ENCODE data around the gene RFWD3. TPM values are rescaled to one million over a fixed set of nuclear protein-coding genes. Genes with fewer than 3 reads are reported as not detected.

The RFWD3 gene
- total and polyA plus RNA-seq, 2 of the 4 experiments (the other 2 are of a cell fraction) = 16.7 to 27.6 TPM

- Histone ChIP-seq H3K4me2 (ENCODE audit: low read depth, low read length) (no peak overlapping the region), H3K79me1 (ENCODE audit: low read depth in 1 of 2, low read length in 2 of 2) (peaks cover 33 to 62% of the 10 kb centered on the region in 2 experiments), H3K9me1 (ENCODE audit: insufficient read depth, low read length) (peaks cover 8% of the 10 kb centered on the region; the same call in 1 of the 2 replicates), H2BK15ac (ENCODE audit: low read depth, low read length) (no peak overlapping the region), H3K56ac (ENCODE audit: extremely low read depth, insufficient read depth, low read length) (no peak overlapping the region), H2BK20ac (ENCODE audit: low read depth, low read length) (no peak overlapping the region), H3K36me3 (ENCODE audit: control insufficient read depth, insufficient read depth, low read length) (no peaks in the 10 kb centered on the region), H2AK9ac (replicated peaks; ENCODE audit: low read depth, low read length, poor library complexity) (no peak overlapping the region), H3K27me3 (ENCODE audit: control insufficient read depth, insufficient read depth, low read length) (no peaks in the 10 kb centered on the region), H2BK120ac (ENCODE audit: low read depth, low read length) (no peak overlapping the region), H3K27ac (ENCODE audit: insufficient read depth, low read length) (no peak overlapping the region), H3K18ac (ENCODE audit: low read depth, low read length) (no peak overlapping the region), H3K23ac (ENCODE audit: low read depth, low read length) (no peak overlapping the region), H4K91ac (ENCODE audit: insufficient read depth, low read depth, low read length) (no peak overlapping the region), H2AK5ac (ENCODE audit: low read depth, low read length) (no peak overlapping the region), H4K8ac (ENCODE audit: low read depth in 2 of 2, low read length in 2 of 2) (no peak overlapping the region), H3K9me3 (ENCODE audit: control insufficient read depth, insufficient read depth, low read length) (no peaks in the 10 kb centered on the region), H3K9ac (ENCODE audit: low read depth, low read length) (no peak overlapping the region), H4K20me1 (ENCODE audit: insufficient read depth, low read length) (peaks cover 48% of the 10 kb centered on the region), H3K4me3 (ENCODE audit: insufficient read depth, low read depth, low read length) (no peak overlapping the region), H4K5ac (ENCODE audit: low read depth, low read length) (no peak overlapping the region), H3K4me1 (ENCODE audit: control insufficient read depth, insufficient read depth, low read length) (peaks cover 5% of the 10 kb centered on the region), H2BK5ac (ENCODE audit: low read depth, low read length, poor library complexity, severe bottlenecking) (no peak overlapping the region), H3K14ac (replicated peaks; ENCODE audit: low read depth, low read length) (no peak overlapping the region), H3K4ac (ENCODE audit: low read depth, low read length) (no peak overlapping the region), H2AFZ (replicated peaks; ENCODE audit: low read length, poor library complexity) (no peak overlapping the region)
- no CpG with 5 or more reads among the region's 6 CpGs for WGBS, 2 experiments (ENCODE audit: extremely low coverage in 2 of 2, insufficient read length in 1 of 2)
- in situ Hi-C loops (cut with MboI; ENCODE audit: low sequenced_read_pairs) (no loop called here), intact Hi-C loops (cut with micrococcal nuclease) (no loop called here), dilution Hi-C loops (cut with HindIII; ENCODE audit: low sequenced_read_pairs, unreplicated experiment) (no loop called here)
- ATAC-seq (ENCODE audit: low read depth) (no peak), DNase-seq (no peak)
- TF ChIP-seq RCOR1 (IDR thresholded peaks at IDR 0.05; ENCODE audit: insufficient replicate concordance, low read length) (no peak), MAZ (IDR thresholded peaks at IDR 0.05; ENCODE audit: borderline replicate concordance, low read depth, low read length) (no peak), CEBPB (IDR thresholded peaks at IDR 0.05; ENCODE audit: low read depth, low read length) (no peak), FOS (IDR thresholded peaks at IDR 0.05; ENCODE audit: low read depth, low read length) (no peak), SMC3 (IDR thresholded peaks at IDR 0.05; ENCODE audit: low read depth, low read length) (no peak), MAFK (IDR thresholded peaks at IDR 0.05; ENCODE audit: low read depth, low read length) (no peak), CHD1 (IDR thresholded peaks at IDR 0.05; ENCODE audit: low read depth, low read length) (no peak), USF2 (IDR thresholded peaks at IDR 0.05; ENCODE audit: low read depth, low read length) (no peak), BHLHE40 (IDR thresholded peaks at IDR 0.05; ENCODE audit: low read depth, low read length) (no peak), ELK1 (IDR thresholded peaks at IDR 0.05; ENCODE audit: borderline replicate concordance, low read depth, low read length) (no peak), CTCF (conservative IDR thresholded peaks at IDR 0.05; ENCODE audit: low read depth, low read length) (no peak), NFE2L2 (IDR thresholded peaks at IDR 0.05; ENCODE audit: low read depth, low read length) (no peak), RFX5 (IDR thresholded peaks at IDR 0.05; ENCODE audit: low read depth, low read length) (no peak), POLR2A (IDR thresholded peaks at IDR 0.05; ENCODE audit: low read depth, low read length) (no peak)
- no TSS peak for BruUV-seq (replicated peaks)
- CTCF ChIA-PET = interaction anchor here (0.6 kb wide), 2 partner anchors 11 to 24 kb away, joined by 3 read pairs; no protein-coding TSS in a partner anchor
- POLR2A ChIA-PET (ENCODE audit: unreplicated experiment) = no interaction called here
Measured at GRCh38 chr16:74585846-74586443, 80.7 kb downstream of the RFWD3 start.

Data from IMR-90 (cell line).